Occipital lobe (tissue), 2 donors: ENCODE results near the gene SLC34A3. TPM values are rescaled to one million over a fixed set of nuclear protein-coding genes. Genes with fewer than 3 reads are reported as not detected.

Source experiments
- DNase-seq: peaks from one replicate; lab custom pipeline; 2025; lab: John Stamatoyannopoulos, UW
- total RNA-seq: library from RNA; depleted of rRNA; stranded (reverse); fragments of >200 nt; gene quantifications from one replicate; pipeline ENCODE4 v1.2.3, GENCODE V29; 2014

The SLC34A3 gene
- total RNA-seq, 1 donor from 2014 or later: 0.16 TPM

DNA sequence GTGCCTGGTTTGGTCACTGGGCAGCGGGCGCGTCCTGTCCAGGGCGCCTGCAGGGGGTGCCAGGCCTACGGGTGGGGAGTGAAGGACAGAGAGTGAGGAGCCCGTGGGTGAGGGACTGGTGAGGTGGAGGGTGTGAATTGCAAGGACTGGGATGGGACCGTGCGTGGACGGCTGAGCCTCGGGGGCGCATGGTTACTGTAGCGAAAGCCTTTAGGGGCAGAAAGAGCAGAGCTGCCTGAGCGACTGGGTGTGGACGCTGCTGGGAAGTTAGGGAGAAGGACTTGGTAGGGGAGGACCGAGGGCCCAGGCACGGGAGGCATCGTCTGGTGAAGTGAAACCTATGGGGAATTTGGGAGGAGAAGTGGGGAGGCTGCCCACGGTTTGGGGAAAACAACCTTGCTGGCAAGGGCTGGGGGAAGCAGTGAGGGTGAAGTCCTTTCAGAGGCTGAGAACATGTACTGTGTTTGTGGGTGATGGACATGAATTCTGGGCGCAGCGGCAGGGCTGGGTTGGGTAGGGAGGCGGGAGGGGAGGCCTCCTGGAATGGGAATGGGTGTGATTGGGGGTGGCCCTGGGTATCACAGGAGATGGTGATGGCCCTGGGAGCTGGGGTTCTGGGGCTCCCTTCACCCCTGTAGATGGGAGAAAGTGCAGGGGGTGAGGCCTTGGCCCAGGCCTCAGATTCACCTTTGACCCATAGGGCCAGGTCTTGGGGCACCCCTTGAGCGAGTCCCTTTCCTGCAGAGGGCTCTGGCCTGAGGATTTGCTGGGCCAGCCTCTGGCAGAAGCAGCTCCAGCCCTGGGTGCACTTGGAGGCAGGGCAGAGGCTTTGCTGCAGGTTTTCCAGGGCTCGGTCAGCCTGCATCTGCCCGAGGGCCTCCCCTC, 45.1 kb downstream of the SLC34A3 start:
- no peak for DNase-seq

DNA sequence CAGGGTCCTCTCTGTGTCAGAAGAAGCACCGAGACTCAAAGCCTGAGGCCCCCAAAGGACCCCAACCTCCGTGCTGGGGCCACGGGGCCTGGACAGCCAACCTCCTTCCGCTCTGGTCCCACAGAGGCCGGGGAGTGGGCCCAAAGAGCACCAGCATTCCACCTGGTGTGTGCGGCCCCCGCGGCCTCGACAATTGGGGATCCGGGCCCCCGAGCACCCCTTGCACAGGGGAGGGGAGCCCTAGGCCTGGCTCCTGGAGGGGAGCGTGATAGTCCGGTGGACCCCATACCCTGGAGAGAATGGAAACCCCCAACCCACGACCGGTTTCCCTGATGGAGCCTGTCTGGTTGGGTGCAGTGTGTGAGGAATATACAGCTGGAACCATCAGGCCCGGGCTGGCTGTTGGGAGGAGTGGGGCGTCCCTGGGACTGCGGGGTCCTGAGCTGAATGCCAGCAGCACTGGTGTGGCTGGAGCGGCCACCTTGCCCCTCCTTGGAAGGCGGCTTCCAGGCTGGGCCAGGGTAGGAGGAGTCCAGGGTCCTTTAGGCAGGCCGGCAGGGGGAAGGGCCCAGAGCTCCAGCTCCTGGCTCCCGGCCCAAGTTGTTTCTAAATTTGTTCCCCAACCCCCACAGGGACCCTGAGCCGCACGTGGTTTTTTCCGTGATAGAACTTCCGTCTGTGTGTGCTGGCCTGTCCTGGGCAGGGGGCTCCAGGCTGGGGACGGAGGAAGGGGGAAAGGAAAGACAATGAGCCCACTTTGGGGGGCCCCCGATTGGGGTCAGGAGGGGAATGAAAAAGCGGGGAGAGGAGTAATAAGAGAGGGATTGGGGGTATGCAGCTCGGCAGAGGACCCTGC, 46.0 kb downstream of the SLC34A3 start:
- DNase-seq: no peak

DNA sequence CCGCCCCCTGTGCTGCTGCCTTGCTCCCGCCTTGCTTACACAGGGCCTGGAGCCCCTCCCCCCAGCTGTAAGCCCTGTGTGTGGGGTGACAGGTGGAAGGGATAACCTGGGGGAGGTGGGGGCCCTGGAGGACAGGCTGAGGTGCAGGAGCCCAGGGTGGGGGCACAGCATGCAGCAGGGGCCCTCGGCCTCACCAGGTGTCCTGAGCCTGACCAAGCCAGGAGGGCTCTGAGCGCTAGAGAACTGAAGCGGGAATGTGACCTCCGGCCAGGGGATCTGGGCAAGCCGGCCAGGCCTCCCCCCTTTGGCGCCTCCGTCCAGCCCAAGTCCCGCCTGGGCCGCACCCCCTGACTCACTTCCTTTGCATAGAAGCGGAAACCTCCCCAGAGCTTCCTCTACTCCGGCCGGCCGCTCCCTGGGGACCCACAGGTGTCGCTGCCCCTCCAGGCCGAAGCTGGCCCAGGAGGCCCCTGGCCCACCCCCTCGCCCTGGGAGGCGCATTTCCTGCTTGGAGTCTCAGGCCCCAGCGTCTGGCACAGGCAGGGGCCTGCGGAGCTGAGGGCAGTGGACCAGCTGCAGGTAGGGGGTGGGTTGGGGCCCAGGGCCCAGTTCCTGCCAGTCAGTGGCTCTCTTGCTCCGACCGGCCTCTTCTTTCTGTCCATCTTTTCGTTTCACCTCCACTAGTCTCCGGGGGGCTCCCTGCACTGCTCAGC, 46.8 kb downstream of the SLC34A3 start, which contains the start of gene TOR4A:
Gene TOR4A (plus strand): TSS at position 398 of the 713 bp plus-strand sequence. CDS start 964 bp downstream, outside the sequence.
- DNase-seq: no peak

DNA sequence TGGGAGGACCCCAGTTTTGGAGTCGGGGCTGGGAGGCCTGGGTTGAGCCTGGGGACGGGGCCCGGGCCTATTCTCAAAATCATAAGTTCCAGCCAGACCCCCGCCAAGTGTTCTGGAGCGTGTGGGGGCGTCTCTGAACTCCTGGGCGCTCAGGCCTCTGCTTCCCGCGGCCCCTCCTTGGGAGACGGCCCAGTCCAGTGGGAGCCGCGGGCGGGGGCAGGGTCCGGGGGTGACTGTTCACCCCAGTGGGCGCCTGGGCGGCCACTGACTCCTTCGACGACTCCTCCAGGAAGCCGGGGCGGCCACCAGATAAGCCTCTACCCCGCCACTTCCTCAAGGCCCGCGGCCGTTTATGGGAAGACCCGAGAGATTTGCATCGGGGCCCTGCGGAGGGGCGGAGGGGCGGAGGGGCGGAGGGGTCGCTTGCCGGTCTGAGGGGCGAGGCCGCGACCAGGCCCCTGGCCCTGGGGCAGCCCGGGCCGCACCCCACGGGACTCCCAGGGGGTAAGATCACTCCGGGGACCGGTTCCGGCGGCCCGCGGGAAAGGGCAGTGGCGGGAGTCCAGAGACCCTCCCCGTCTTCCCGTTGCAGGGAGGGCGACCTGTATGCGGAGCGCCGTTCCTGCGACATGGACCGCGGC, 47.5 kb downstream of the SLC34A3 start:
- no peak for DNase-seq

DNA sequence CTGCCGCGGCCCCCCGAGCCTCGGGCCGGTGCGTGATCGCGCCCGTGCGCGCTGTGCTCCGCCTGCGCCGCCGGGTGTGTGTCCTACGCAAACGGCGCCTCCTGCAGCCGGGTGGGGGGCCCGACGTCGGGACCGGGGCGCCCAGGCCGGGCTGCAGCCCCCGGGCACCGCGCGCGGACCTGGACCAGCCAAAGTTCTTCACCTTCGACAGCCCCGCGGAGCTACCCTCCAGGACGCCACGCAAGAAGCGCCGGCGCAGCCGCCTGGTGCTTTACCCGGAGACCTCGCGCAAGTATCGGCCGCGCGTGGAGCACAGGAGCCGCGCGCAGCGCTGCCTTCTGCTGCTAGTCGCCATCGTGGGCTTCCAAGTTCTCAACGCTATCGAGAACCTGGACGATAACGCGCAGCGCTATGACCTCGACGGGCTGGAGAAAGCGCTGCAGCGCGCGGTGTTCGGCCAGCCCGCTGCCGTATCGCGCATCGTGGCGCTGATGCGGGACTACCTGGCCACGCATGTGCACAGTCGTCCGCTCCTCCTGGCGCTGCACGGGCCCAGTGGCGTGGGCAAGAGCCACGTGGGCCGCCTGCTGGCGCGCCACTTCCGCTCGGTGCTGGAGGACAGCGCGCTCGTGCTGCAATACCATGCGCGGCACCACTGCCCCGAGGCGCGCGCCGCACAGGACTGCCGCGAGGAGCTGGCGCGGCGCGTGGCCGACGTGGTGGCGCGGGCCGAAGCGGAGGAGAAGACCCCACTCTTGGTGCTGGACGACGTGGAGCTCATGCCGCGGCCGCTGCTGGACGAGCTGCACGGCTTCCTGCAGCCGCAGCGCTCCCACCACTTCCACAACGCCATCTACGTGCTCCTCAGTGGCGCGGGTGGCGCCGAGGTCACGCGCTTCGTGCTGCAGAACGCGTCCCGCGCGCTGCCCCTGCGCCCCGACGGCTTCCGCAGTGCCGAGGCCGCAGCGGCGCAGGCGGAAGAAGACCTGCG, 48.3 kb downstream of the SLC34A3 start:
- no peak for DNase-seq

GRCh38 chr9:137279741-137280473, 49.2 kb downstream of the SLC34A3 start:
- no peak for DNase-seq

DNA sequence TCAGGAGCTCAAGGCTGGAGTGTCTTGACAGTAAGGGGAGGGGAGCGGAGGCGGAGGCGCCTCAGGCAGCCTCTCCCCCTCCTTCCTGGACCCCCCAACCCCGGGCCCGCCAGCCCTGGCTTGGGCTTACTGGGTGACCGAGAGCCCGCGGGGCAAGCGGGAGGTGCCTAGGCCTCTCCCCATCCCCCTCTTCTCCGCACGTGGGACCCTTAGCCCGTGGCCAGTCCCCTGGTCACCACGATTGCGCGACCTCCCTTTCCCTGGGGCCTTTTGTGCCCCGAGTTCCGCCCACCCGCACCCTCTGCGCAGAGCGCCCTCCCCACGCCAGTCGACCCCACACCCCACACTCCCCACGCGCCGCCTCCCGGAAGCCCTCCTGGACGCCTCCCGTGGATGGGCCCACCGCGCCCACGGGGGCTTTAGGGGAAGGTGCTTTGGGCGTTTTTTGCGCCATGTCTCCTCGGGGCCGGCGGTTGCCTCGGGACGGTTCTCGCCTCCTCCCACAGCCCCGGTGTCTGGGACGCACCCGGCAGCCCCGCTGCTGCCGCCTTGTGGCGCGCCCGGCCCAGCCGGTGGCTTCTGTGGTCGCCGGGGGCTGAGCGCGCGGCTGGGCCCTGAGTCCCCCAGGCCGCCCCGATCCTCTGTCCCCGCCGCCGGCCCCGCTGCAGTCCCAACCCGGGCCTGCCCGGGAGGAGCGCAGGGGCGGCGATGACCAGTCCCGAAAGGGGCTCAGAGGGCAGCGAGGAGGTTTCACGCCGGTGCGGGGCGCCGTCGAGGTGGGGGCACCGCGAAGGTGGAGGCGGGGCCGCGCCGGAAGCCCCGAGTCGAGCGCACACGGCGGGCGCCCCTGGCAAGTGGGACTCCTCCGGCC, 50.0 kb downstream of the SLC34A3 start:
- no peak for DNase-seq

DNA sequence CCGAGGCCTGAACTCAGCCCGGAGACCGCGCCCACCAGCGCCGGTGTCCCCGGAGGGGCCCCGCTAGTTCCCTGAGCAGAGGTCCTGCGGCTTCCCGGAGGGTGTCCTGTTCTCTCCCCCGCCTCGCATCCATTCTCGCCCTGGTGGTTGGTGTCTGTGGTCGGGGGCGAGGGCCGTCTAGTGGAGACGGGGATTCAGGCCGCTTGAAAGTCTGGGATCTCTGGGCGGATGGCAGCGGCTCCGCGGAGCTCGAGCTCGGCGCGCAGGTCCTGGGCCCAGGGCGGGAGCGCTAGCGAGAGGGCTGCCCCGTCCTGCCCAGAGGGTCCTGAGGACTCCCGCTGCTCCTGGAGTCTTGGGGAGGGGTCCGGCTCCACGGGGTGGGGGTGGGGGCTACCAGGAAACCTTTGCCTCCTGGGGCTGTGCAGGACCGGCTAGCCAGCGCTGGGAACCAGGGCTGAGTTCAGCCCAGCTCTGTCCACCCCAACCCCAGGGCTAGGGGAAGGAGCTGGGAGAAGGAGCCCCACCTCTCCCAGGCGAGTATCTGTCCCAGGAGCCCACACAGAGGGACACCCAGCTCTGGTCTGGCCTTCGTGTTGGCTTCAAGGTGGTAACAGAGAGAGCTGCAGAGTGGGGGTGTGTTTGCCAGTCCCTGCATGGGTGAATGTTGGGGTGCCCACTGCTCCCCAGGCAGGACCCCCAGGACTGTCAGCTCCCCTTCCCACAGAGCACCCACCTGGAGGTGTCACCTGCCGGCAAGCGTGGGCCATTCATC, 50.8 kb downstream of the SLC34A3 start:
- DNase-seq: no peak

Other genes with a start within 250 kb of the SLC34A3 start
- gene LCNL1, start 247.9 kb upstream of the SLC34A3 start, total RNA-seq: 0.16 TPM
- gene PAXX, start 238.5 kb upstream of the SLC34A3 start, total RNA-seq: 13.6 TPM
- gene CLIC3, start 234.3 kb upstream of the SLC34A3 start, total RNA-seq: 0.31 TPM
- gene ABCA2, start 202.7 kb upstream of the SLC34A3 start, total RNA-seq: 20.9 TPM
- not detected for gene FUT7, start 198.8 kb upstream of the SLC34A3 start, total RNA-seq
- 15.3 TPM for gene NPDC1, start 184.7 kb upstream of the SLC34A3 start, total RNA-seq
- 0.16 TPM for gene ENTPD2, start 176.8 kb upstream of the SLC34A3 start, total RNA-seq
- gene SAPCD2, start 160.3 kb upstream of the SLC34A3 start, total RNA-seq: 1.6 TPM
- gene UAP1L1, start 153.4 kb upstream of the SLC34A3 start, total RNA-seq: 0.31 TPM
- 38.5 TPM for gene MAN1B1, start 143.9 kb upstream of the SLC34A3 start, total RNA-seq
- 17.6 TPM for gene DPP7, start 116.2 kb upstream of the SLC34A3 start, total RNA-seq
- 31.2 TPM for gene GRIN1, start 91.7 kb upstream of the SLC34A3 start, total RNA-seq
- 0.62 TPM for gene LRRC26, start 60.9 kb upstream of the SLC34A3 start, total RNA-seq
- gene TMEM210, start 58.8 kb upstream of the SLC34A3 start, total RNA-seq: not detected
- gene ANAPC2, start 42.3 kb upstream of the SLC34A3 start, total RNA-seq: 19.3 TPM
- 13.4 TPM for gene SSNA1, start 42.2 kb upstream of the SLC34A3 start, total RNA-seq
- gene TPRN, start 30.2 kb upstream of the SLC34A3 start, total RNA-seq: 4.7 TPM
- 42.9 TPM for gene TMEM203, start 25.3 kb upstream of the SLC34A3 start, total RNA-seq
- 2.8 TPM for gene NDOR1, start 25.2 kb upstream of the SLC34A3 start, total RNA-seq
- gene RNF208, start 8.7 kb upstream of the SLC34A3 start, total RNA-seq: 1.4 TPM
- gene CYSRT1, start 5.7 kb upstream of the SLC34A3 start, total RNA-seq: not detected
- not detected for gene RNF224, start 3.4 kb upstream of the SLC34A3 start, total RNA-seq
- gene TUBB4B, start 10.4 kb downstream of the SLC34A3 start, total RNA-seq: 68.9 TPM
- gene STPG3, start 20.4 kb downstream of the SLC34A3 start, total RNA-seq: not detected
- gene NELFB, start 24.4 kb downstream of the SLC34A3 start, total RNA-seq: 44.8 TPM
- 0.31 TPM for gene TOR4A, start 46.8 kb downstream of the SLC34A3 start, total RNA-seq
- 3.6 TPM for gene NRARP, start 71.4 kb downstream of the SLC34A3 start, total RNA-seq
- 14.2 TPM for gene EXD3, start 192.3 kb downstream of the SLC34A3 start, total RNA-seq
- 2.0 TPM for gene NOXA1, start 192.5 kb downstream of the SLC34A3 start, total RNA-seq
- 0.16 TPM for gene ENTPD8, start 210.5 kb downstream of the SLC34A3 start, total RNA-seq
- 35.7 TPM for gene NSMF, start 228.4 kb downstream of the SLC34A3 start, total RNA-seq